ENCODE data around the gene ZNF664.

GRCh38 chr12:123928274-123928865 lies 44.6 kb upstream of the ZNF664 start:
- TF ChIP-seq, protein P1, sequence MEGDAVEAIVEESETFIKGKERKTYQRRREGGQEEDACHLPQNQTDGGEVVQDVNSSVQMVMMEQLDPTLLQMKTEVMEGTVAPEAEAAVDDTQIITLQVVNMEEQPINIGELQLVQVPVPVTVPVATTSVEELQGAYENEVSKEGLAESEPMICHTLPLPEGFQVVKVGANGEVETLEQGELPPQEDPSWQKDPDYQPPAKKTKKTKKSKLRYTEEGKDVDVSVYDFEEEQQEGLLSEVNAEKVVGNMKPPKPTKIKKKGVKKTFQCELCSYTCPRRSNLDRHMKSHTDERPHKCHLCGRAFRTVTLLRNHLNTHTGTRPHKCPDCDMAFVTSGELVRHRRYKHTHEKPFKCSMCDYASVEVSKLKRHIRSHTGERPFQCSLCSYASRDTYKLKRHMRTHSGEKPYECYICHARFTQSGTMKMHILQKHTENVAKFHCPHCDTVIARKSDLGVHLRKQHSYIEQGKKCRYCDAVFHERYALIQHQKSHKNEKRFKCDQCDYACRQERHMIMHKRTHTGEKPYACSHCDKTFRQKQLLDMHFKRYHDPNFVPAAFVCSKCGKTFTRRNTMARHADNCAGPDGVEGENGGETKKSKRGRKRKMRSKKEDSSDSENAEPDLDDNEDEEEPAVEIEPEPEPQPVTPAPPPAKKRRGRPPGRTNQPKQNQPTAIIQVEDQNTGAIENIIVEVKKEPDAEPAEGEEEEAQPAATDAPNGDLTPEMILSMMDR (IDR thresholded peaks at IDR 0.05; ENCODE audit: borderline replicate concordance, extremely low read depth, low read length, poor library complexity, severe bottlenecking), result no peak
- no peak for TF ChIP-seq EZH2 (IDR thresholded peaks at IDR 0.05; ENCODE audit: borderline replicate concordance, low read depth, low read length, severe bottlenecking)

All from DND-41 (cell line).